H1 (cell line): ENCODE measurements around the gene KIF5C. TPM values are rescaled to one million over a fixed set of nuclear protein-coding genes. Genes with fewer than 3 reads are reported as not detected.

Experiments used
- CTCF ChIA-PET: fragments of 300-600 bp; sonication (Branson Sonifier 250); formaldehyde crosslinking; loops from one replicate; lab custom pipeline; 2021; ENCODE audit not compliant: partially characterized antibody; lab: Charles Lee
- POLR2A ChIA-PET: fragments of 300-600 bp; sonication (Branson Sonifier 250); formaldehyde crosslinking; loops from one replicate; lab custom pipeline; 2021; ENCODE audit warnings: inconsistent platforms; ENCODE audit not compliant: partially characterized antibody; lab: Charles Lee
- DNase-seq, 2 experiments: peaks; one replicate each; pipeline versions ENCODE4 v3.0.0 to v3.0.0-alpha.2; 2010 to 2022; ENCODE audit warnings: low spot score in 2 of 2, low read depth in 1 of 2, mixed read lengths in 1 of 2
- FAIRE-seq: peaks from 2 replicates; lab custom pipeline; 2011; peaks lifted over from hg19 to GRCh38; lab: Jason Lieb, UNC
- H2AFZ ChIP-seq: 2 replicates; pipeline ENCODE4 v1.8.1; 2012; ENCODE audit warnings: low read length, inconsistent platforms
- H2AK5ac ChIP-seq: 2 replicates; pipeline ENCODE4 v1.6.1; 2013; ENCODE audit warnings: low read depth, low read length
- H2BK120ac ChIP-seq: replicated peaks from 2 replicates; pipeline ENCODE3; 2013; ENCODE audit warnings: low read depth, low read length, inconsistent platforms
- H2BK12ac ChIP-seq: 2 replicates; pipeline ENCODE4 v1.6.1; 2013; ENCODE audit warnings: low read depth, low read length
- H2BK15ac ChIP-seq: 2 replicates; pipeline ENCODE4 v1.6.1; 2013; ENCODE audit warnings: low read length
- H2BK20ac ChIP-seq: 2 replicates; pipeline ENCODE4 v1.6.1; 2013; ENCODE audit warnings: low read length
- H2BK5ac ChIP-seq: 2 replicates; pipeline ENCODE4 v1.6.1; 2013; ENCODE audit warnings: low read depth, low read length
- H3K14ac ChIP-seq: 2 replicates; pipeline ENCODE4 v1.6.1; 2013; ENCODE audit warnings: inconsistent platforms; ENCODE audit not compliant: insufficient read length
- H3K18ac ChIP-seq: 2 replicates; pipeline ENCODE4 v1.6.1; 2013; ENCODE audit warnings: low read length; ENCODE audit errors: extremely low read depth
- H3K23ac ChIP-seq: 2 replicates; pipeline ENCODE4 v1.6.1; 2013; ENCODE audit warnings: inconsistent platforms; ENCODE audit not compliant: insufficient read length
- H3K23me2 ChIP-seq: 2 replicates; pipeline ENCODE4 v1.6.1; 2013; ENCODE audit warnings: low read depth, low read length
- H3K27ac ChIP-seq: 2 replicates; pipeline ENCODE4 v1.6.1; 2011; ENCODE audit warnings: low read depth, low read length, inconsistent platforms
- H3K27me3 ChIP-seq, 4 experiments: replicated peaks in 1 of 4; 1 replicate in 1 of 4; 2 replicates in 3 of 4; pipeline versions ENCODE4 v1.6.1 to v1.8.1; 2011 to 2013; ENCODE audit warnings: low read length in 3 of 4, mild to moderate bottlenecking in 3 of 4, inconsistent platforms in 2 of 4, mixed read lengths in 2 of 4, moderate library complexity in 1 of 4; ENCODE audit not compliant: control insufficient read depth in 3 of 4, insufficient read depth in 3 of 4; ENCODE audit errors: extremely low read depth in 1 of 4
- H3K36me3 ChIP-seq, 4 experiments: 2 replicates each; pipeline versions ENCODE4 v1.6.1 to v1.8.1; 2011 to 2013; ENCODE audit warnings: mild to moderate bottlenecking in 4 of 4, low read length in 3 of 4, moderate library complexity in 2 of 4, control low read depth in 1 of 4, inconsistent platforms in 1 of 4; ENCODE audit not compliant: insufficient read depth in 4 of 4, control insufficient read depth in 2 of 4
- H3K4ac ChIP-seq: replicated peaks from 2 replicates; pipeline ENCODE3; 2013; ENCODE audit warnings: low read length, low read depth, mixed read lengths, inconsistent platforms; ENCODE audit not compliant: insufficient read length
- H3K4me1 ChIP-seq, 4 experiments: replicated peaks in 1 of 4; 1 replicate in 1 of 4; 2 replicates in 3 of 4; pipeline versions ENCODE4 v1.6.1 to v1.8.1; 2011 to 2013; ENCODE audit warnings: low read length in 3 of 4, inconsistent platforms in 2 of 4, mixed read lengths in 1 of 4; ENCODE audit not compliant: insufficient read depth in 4 of 4, control insufficient read depth in 3 of 4
- H3K4me2 ChIP-seq, 2 experiments: 2 replicates each; pipeline versions ENCODE4 v1.6.1 to v1.8.1; 2011 to 2013; ENCODE audit warnings: low read depth in 2 of 2, low read length in 2 of 2, control low read depth in 1 of 2, inconsistent platforms in 1 of 2, mild to moderate bottlenecking in 1 of 2; ENCODE audit not compliant: insufficient read depth in 1 of 2
- H3K4me3 ChIP-seq, 4 experiments: fragments of 200-600, 300-600 bp in 1 of 4; sonication (generic), shearing (Covaris generic), sonication (Bioruptor Twin) in 1 of 4; 2 replicates each; pipeline versions ENCODE4 v1.5.1 to v1.8.1; 2011 to 2016; ENCODE audit warnings: low read length in 4 of 4, low read depth in 3 of 4, control low read depth in 2 of 4, inconsistent platforms in 2 of 4, mild to moderate bottlenecking in 2 of 4, mixed read lengths in 1 of 4, moderate library complexity in 1 of 4; ENCODE audit not compliant: insufficient read depth in 2 of 4; ENCODE audit errors: extremely low read depth in 1 of 4
- H3K56ac ChIP-seq: replicated peaks from 2 replicates; pipeline ENCODE3; 2013; ENCODE audit warnings: low read depth, mild to moderate bottlenecking, mixed read lengths, low read length, inconsistent platforms; ENCODE audit not compliant: insufficient read length
- H3K79me1 ChIP-seq: 2 replicates; pipeline ENCODE4 v1.6.1; 2013; ENCODE audit warnings: low read depth, low read length, control low read depth
- H3K79me2 ChIP-seq, 2 experiments: 2 replicates each; pipeline versions ENCODE4 v1.6.1 to v1.8.1; 2012 to 2013; ENCODE audit warnings: low read length in 2 of 2, mild to moderate bottlenecking in 2 of 2, inconsistent platforms in 1 of 2; ENCODE audit not compliant: insufficient read depth in 2 of 2, control insufficient read depth in 1 of 2
- H3K9ac ChIP-seq, 4 experiments: replicated peaks in 1 of 4; 1 replicate in 1 of 4; 2 replicates in 3 of 4; pipeline versions ENCODE4 v1.6.1 to v1.8.1; 2011 to 2013; ENCODE audit warnings: low read depth in 3 of 4, low read length in 3 of 4, control low read depth in 2 of 4, mild to moderate bottlenecking in 2 of 4, moderate library complexity in 2 of 4, inconsistent platforms in 1 of 4; ENCODE audit errors: extremely low read depth in 1 of 4
- H3K9me3 ChIP-seq, 2 experiments: 2 replicates each; pipeline versions ENCODE4 v1.6.1 to v1.8.1; 2012 to 2013; ENCODE audit warnings: mild to moderate bottlenecking in 2 of 2, moderate library complexity in 2 of 2, control low read depth in 1 of 2, inconsistent platforms in 1 of 2, low read depth in 1 of 2, low read length in 1 of 2, mixed read lengths in 1 of 2; ENCODE audit not compliant: insufficient read depth in 2 of 2
- H4K20me1 ChIP-seq, 2 experiments: replicated peaks in 1 of 2; 2 replicates each; pipeline versions ENCODE3 to v1.8.1; 2011 to 2013; ENCODE audit warnings: inconsistent platforms in 2 of 2, low read length in 2 of 2, mild to moderate bottlenecking in 1 of 2; ENCODE audit not compliant: insufficient read depth in 2 of 2, control insufficient read depth in 1 of 2
- H4K5ac ChIP-seq: 2 replicates; pipeline ENCODE4 v1.6.1; 2013; ENCODE audit warnings: low read length, low read depth, mixed read lengths, inconsistent platforms; ENCODE audit not compliant: insufficient read length
- H4K8ac ChIP-seq: 2 replicates; pipeline ENCODE4 v1.8.0; 2013; ENCODE audit warnings: mild to moderate bottlenecking, moderate library complexity, low read length, inconsistent platforms; ENCODE audit not compliant: insufficient read depth; ENCODE audit errors: extremely low read depth
- H4K91ac ChIP-seq: replicated peaks from 2 replicates; pipeline ENCODE3; 2013; ENCODE audit warnings: low read length, mixed read lengths, inconsistent platforms; ENCODE audit not compliant: insufficient read length
- CTCF ChIP-seq, 3 experiments: IDR thresholded peaks; 1 replicate in 2 of 3; 2 replicates in 1 of 3; pipeline versions ENCODE4 v1.5.1 to v1.6.1; 2011; ENCODE audit warnings: low read length in 3 of 3, mild to moderate bottlenecking in 3 of 3, inconsistent platforms in 2 of 3, low read depth in 1 of 3, moderate library complexity in 1 of 3; ENCODE audit not compliant: insufficient read depth in 1 of 3; ENCODE audit errors: control extremely low read depth in 1 of 3
- KDM5A ChIP-seq: fragments of 200-600 bp; IDR thresholded peaks from 2 replicates; pipeline ENCODE4 v1.7.1; 2012; ENCODE audit warnings: mild to moderate bottlenecking, low read length, inconsistent platforms, mixed read lengths
- RFX5 ChIP-seq: IDR thresholded peaks from 2 replicates; pipeline ENCODE4 v1.6.1; 2011; ENCODE audit warnings: low read depth, low read length, improper control_type of control experiment, borderline replicate concordance
- SIRT6 ChIP-seq: IDR thresholded peaks from one replicate; pipeline ENCODE4 v1.7.1; 2012; ENCODE audit warnings: low read length, inconsistent platforms
- SP1 ChIP-seq: IDR thresholded peaks from 2 replicates; pipeline ENCODE4 v1.6.1; 2011; ENCODE audit warnings: low read depth, low read length
- SRF ChIP-seq: IDR thresholded peaks from 2 replicates; pipeline ENCODE4 v1.6.1; 2011; ENCODE audit warnings: mild to moderate bottlenecking, low read depth, low read length, moderate library complexity
- TAF1 ChIP-seq: IDR thresholded peaks from 2 replicates; pipeline ENCODE4 v1.6.1; 2011; ENCODE audit warnings: mild to moderate bottlenecking, low read depth, low read length
- WGBS, 2 experiments: shearing (Covaris generic) in 1 of 2; methylation state at CpG; one replicate each; pipeline versions ENCODE4 v1.1.6 to v1.1.7; 2013 to 2015; ENCODE audit warnings: low lambda C conversion rate in 2 of 2, mixed read lengths in 2 of 2, inconsistent platforms in 1 of 2, low coverage in 1 of 2, missing lambda C conversion rate in 1 of 2; ENCODE audit not compliant: insufficient replicate concordance in 2 of 2, insufficient coverage in 1 of 2, insufficient read length in 1 of 2; ENCODE audit errors: extremely low coverage in 1 of 2, missing lambda C conversion rate in 1 of 2; 5-methylcytosine and 5-hydroxymethylcytosine counted together
- polyA plus RNA-seq, 7 experiments: library from polyadenylated mRNA; depleted of rRNA in 3 of 7; stranded (reverse) in 5 of 7; unstranded in 2 of 7; fragments of >200 nt in 5 of 7; fragments of 200-250 nt in 2 of 7; gene quantifications; 1 replicate in 5 of 7; 2 replicates in 1 of 7; 4 replicates in 1 of 7; pipeline versions ENCODE4 v1.2.1 to v1.2.3, GENCODE V29; 2011 to 2013; ENCODE audit warnings: missing spikeins in 2 of 7, mixed read lengths in 2 of 7
- total RNA-seq: library from RNA; stranded (reverse); fragmentation: NEBNext Ultra II Directional; extraction: Animal tissue kit (Norgen Biotek cat#: 25700); gene quantifications from 2 replicates; pipeline ENCODE4 v1.2.1, GENCODE V29; 2021

Gene KIF5C
- total and polyA plus RNA-seq, 2 of the 8 experiments (the other 6 are each of a cell fraction or from before 2014, with no cell fraction given), result 16.3 to 66.4 TPM

- Histone ChIP-seq H3K27ac (no peak overlapping the region), H2BK12ac (no peak overlapping the region), H4K20me1 (peaks cover 0 to 4% of the 10 kb centered on the region in 2 experiments), H2BK20ac (no peak overlapping the region), H3K36me3 (no peaks in the 10 kb centered on the region), H2BK5ac (no peak overlapping the region), H3K23me2 (no peaks in the 10 kb centered on the region), H2AFZ (no peak overlapping the region), H3K56ac (no peak overlapping the region), H2BK15ac (no peak overlapping the region), H3K4me1 (no peaks in the 10 kb centered on the region), H3K14ac (no peak overlapping the region), H3K4me3 (no peak overlapping the region), H2BK120ac (no peak overlapping the region), H4K5ac (no peak overlapping the region), H2AK5ac (no peak overlapping the region), H3K79me2 (peaks cover 0 to 53% of the 10 kb centered on the region in 2 experiments; a peak in 3 of 4 replicates), H3K9ac (no peak overlapping the region), H3K23ac (no peak overlapping the region), H3K4ac (no peak overlapping the region), H3K4me2 (no peak overlapping the region), H3K9me3 (peaks cover under 1 to 3% of the 10 kb centered on the region in 2 experiments; a peak in 3 of 4 replicates), H3K79me1 (peaks cover 4% of the 10 kb centered on the region; the same call in 1 of the 2 replicates), H3K27me3 (no peaks in the 10 kb centered on the region), H4K91ac (no peak overlapping the region), H3K18ac (no peak overlapping the region), H4K8ac (no peak overlapping the region)
- DNase-seq (no peak), FAIRE-seq (no peak)
- 91% methylated on average over 8 of the region's 8 CpGs; no CpG with 5 or more reads in 1 of the 2 experiments for WGBS, 2 experiments
- POLR2A ChIA-PET, result interaction anchor here (1.7 kb wide), 1 partner anchor 10 kb away, joined by 4 read pairs; no protein-coding TSS in a partner anchor
- CTCF ChIA-PET, result interaction anchor here (0.9 to 1.5 kb wide), 4 partner anchors 9 to 19 kb away, joined by 3 to 4 read pairs (median 4); no protein-coding TSS in a partner anchor
- TF ChIP-seq SIRT6 (no peak), RFX5 (no peak), KDM5A (no peak), TAF1 (no peak), SP1 (no peak), CTCF (IDR thresholded peaks at IDR 0.05; ENCODE audit: control extremely low read depth in 1 of 3, insufficient read depth in 1 of 3, low read depth in 1 of 3, low read length in 3 of 3) (no peak), SRF (no peak)
Measured at GRCh38 chr2:148913492-148913891, 38.5 kb downstream of the KIF5C start.
